NCI-H187 (cell line): ENCODE results near the gene RIN1.
"Not testable (repeated sequence)": the region's sequence is repeated elsewhere in the genome, so short reads cannot be mapped to it uniquely, and the experiment has no call there.

Experiments
- DNase-seq, 2 experiments: peaks; one replicate each; lab custom pipeline; 2025; lab: John Stamatoyannopoulos, UW

RIN1 gene

DNA sequence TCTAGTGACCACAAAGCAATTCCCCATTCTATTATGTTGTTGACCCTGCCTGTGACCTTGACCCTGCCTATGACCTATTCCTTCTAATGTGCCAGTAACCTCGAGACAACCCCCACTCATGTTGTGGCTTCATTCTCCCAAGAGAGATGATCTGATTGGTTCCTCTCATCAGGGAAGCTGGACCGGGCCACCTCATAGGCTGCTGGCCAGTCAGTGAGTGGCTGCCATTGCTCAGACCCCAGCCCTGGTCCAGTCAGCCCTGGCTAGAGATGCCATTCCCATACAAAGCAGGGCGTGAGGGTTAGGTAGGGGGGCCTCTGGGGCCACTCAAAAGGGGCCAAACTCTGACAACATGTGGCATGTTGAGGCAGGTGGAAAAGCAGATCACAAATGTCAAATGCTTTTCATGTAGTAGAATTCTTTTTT, 23.4 kb upstream of the RIN1 start:
- no peak for DNase-seq

DNA sequence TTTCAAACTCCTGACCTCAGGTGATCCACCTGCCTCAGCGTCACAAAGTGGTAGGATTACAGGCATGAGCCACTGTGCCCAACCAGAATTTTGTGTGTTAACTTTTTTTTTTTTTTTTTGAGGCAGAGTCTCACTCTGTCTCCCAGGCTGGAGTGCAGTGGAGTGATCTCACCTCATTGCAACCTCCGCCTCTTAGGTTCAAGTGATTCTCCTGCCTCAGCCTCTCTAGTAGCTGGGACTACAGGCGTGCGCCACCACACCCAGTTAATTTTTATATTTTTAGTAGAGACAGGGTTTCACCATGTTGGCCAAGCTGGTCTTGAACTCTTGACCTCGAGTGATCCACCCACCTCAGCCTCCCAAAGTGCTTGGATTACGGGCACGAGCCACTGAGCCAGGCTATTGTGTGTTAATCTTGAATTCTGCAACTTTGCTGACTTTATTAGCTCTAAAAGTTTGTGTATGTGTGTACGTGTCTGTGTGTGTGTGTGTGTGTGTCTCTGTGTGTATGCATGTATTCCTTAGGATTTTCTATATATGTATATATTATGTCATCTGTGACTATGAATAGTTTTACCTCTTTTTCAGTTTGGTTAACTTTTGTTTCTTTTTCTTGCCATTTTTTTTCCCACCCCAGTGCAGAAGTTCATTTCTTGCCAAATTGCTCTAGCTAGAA, 14.5 kb upstream of the RIN1 start:
- not testable (repeated sequence) for DNase-seq

DNA sequence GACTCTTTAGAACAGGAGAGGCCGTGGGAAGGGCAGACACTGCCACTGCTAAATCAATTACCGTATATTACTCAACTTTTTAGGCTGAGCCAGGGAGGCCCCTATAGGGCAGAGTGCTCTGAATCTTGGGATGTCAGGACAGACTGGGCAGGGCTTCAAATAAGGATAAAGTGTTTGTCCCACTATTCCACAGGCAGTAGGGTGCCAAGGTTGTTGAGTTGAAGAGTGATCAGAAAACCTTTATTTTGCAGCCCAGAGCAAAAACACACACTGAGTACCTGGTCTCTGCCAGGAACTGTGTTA, 12.8 kb upstream of the RIN1 start:
- no peak for DNase-seq

DNA sequence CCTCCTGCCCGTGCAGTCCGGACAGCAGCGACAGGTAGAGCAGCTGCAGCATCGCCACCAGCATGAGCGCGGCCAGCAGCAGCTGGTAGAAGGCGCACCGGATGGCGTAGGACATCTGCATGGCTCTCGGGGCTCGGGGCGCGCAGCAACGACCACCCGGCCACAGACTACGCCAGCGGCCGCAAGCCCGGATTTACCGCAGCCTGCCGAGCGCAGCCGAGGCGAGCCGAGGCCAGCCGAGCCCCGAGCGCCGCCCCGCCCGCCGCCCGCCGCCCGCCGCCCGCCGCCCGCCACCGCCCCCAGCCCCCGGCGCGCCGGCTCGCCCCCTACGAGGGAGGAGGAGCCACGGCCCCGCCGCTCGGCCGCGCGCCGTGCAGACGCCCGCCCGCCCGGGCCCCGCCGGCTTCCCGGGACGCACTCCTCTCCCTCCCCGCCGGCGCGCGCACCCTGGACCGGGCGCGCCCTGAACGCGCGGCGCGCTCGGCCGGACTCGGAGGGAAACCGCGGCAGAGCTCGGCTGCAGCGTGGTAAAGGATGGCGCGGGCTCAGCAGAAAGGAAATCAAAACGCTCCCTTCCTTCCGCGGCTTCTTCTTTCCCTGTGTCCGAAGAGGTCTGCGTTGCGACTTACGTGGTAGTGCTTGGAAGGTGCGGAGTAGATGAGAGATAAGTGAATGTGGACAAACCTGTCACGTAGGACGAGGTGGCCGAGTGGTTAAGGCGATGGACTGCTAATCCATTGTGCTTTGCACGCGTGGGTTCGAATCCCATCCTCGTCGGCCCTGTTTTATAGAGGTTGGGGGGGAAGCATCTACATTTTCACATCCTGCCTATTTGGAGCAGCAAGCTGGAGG, 11.4 kb upstream of the RIN1 start, which contains the start of gene B4GAT1:
Gene B4GAT1 (minus strand): TSS at position 205 of the 852 bp plus-strand sequence. CDS start 84 bp downstream, at position 121.
- DNase-seq: peak; percentile 60 to 74

DNA sequence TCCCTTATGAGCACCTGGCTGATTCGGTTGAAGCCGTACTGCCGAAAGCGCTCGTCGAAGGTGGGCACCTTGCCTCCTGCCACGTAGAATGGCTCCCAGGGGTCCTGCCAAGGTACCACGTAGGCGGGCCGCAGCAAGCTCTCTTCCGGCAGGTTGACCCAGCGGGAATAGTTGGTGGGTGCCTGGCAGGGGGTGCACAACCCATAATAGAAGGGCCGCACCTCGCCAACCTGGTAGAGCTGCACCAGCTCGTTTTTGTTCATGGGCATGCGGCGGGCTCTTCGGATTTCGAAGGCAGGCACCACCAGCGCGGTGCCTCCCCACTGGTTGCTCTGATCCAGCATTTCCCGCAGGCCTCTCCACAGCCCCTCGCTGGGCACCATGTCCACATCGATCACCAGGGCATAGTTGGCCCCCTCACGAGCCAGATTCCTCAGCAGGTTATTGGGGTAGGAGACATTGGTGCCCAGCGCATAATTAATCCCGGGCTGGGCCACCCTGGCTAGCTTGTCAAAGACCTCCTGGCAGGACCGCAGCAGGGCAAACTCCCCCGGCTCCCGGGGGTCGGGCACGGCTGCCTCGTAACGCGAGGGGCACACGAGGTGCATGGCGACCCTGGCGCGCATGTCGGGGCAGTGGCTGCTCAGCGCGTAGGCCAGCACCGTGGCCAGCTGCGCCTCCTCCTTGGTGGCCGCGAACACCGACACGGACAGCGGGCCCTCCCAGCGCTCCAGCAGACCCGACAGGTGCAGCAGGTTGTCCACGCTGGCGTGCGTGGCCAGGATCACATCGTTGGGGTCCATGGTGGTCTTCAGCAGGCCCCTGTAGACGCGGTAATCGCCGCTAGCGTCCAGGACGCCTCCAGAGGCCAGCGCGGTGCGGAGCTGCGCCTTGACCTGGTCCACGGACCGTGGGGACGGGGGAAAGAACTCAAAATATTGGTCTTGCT, 10.5 kb upstream of the RIN1 start:
- DNase-seq: no peak

DNA sequence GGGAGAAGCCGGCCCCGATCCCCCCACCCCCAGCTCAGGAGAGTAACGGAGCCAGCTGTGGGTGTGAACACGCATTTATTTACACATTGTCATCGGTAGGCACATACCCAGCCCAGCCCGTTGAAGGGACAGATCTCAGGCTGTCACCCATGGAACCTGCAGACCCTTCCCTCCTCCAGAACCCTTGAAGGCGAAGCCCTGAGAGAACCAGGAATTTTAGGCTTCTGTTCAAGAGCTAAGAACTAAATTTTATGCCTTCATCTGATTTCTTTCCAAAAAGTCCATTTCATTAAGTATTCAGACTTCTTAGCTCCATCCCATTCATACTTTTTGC, 9.0 kb upstream of the RIN1 start:
- no peak for DNase-seq

DNA sequence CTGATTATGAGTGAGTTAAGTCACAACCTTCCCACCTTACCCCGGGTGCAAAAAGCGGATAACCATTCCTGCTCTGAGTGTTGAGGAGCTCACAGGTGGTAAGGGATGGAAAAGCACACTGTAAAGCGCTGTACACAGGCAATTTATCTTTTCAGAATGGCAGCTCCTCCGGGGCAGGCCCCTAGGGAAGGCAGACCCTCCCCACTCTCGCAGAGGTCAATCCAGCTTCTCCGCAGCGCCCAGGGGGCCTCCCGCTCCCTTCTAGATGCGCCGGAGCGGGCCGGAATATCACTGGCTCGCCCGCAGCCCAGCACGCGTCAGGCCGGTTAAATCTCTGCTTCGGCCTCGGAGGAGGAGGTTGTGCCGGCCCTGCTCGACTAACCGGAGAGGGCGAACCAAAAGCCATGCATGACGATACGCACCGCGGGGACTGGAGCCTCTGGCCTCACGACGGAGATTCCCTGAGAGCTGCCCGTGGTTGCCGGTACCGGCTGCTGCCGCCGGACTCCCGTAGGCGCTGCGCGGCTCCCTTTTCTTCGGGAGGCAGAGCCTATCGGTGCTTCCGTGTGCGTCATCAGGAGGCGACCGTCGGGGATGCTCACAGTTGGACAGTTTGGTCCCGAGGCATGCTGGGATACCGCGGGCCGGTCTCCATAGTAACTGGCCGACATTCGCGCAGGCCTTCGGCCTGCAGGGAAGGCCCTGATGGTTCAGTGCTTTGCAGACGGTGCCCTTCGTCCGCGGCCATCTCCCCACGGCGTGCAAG, 8.5 kb upstream of the RIN1 start, which contains the start of gene BRMS1:
Gene BRMS1 (minus strand): TSS at position 555 of the 766 bp plus-strand sequence. CDS start 2,870 bp downstream, outside the sequence.
- peak; percentile 88 to 93 for DNase-seq

DNA sequence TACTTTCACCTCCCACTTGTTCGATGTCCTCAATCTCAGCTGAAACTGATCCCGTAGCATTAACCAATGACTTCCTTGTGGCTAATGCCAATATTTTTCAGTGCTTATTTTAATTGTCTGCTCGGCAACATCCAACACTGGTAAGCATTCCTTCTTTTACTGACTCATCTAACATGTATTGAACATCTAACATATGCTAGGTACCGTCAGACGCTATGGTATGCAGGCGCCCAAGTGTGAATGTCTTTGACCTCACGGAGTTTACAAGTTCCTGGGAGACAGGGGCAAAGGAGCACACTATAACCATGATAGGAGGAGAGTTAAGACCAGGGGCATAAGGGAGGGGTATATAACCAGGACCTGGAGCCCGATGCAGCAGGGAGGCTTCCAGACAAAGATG, 6.9 kb upstream of the RIN1 start:
- no peak for DNase-seq

DNA sequence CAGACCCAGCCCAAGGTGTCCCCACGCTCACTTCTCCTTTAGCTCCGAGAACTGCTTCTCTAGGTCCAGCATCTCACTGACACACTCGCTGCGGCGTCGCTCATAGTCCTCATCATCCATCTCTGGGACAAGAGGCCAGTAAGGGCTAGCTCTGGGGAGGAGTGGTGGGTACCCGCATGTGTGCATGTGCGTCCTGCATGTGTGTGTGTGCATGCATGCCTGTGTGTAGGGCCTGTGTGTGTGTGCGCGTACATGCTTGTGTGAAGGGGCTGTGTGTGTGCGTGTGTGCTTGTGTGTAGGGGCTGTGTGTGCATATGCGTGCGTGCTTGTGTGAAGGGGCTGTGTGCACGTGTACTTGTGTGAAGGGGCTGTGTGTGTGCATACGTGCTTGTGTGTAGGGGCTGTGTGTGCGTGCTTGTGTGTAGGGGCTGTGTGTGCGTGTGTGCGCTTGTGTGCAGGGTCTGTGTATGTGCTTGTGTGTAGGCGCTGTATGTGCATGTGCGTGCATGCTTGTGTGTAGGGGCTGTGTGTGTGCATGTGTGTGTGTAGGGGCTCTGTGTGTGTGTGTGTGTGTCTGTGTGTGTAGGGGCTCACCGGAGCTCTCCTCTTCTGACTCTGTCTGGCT, 5.4 kb upstream of the RIN1 start:
- DNase-seq: no peak

DNA sequence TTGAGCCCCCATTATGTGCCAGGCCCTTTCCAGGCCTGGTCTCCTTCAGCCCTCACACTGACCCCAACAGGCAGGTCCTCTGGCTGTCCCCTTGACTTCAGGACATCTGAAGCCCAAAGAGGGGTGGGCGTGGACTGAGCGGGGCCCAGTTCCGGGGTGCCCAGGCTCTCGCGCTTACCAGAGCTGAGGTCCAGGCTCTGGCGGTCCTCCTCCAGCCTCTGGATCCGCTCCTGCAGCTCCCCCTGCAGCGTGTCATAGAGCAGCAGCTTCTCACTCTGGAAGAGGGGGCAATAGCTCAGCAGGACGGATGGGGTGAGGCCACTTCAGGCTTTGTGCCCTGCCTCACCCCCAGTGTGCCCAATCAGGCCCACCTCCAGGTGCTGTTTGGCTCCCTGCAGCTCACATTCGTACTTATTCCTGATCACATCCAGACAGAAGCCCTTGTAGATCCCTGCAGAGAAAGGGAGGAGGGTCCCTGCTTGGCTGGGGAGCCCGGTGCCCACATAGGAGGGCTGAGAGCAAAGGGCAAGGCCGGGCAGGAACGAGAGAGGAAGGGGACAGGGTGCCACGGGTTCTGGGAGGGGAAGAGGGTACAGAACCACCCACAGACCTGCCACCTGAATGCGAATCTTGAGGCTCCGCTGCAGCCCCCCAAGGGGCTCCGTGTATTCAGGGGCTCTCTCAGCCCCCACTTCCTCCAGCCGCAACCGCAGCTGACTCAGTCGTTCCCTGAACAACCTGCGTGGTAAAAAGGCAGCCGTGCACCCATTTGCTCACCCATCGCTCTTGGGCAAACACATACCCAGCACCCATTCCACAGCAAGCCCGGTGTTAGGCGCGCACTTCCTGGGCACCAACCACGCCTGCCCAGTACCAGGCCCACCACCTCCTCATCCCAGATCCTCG, 4.6 kb upstream of the RIN1 start:
- DNase-seq: no peak

DNA sequence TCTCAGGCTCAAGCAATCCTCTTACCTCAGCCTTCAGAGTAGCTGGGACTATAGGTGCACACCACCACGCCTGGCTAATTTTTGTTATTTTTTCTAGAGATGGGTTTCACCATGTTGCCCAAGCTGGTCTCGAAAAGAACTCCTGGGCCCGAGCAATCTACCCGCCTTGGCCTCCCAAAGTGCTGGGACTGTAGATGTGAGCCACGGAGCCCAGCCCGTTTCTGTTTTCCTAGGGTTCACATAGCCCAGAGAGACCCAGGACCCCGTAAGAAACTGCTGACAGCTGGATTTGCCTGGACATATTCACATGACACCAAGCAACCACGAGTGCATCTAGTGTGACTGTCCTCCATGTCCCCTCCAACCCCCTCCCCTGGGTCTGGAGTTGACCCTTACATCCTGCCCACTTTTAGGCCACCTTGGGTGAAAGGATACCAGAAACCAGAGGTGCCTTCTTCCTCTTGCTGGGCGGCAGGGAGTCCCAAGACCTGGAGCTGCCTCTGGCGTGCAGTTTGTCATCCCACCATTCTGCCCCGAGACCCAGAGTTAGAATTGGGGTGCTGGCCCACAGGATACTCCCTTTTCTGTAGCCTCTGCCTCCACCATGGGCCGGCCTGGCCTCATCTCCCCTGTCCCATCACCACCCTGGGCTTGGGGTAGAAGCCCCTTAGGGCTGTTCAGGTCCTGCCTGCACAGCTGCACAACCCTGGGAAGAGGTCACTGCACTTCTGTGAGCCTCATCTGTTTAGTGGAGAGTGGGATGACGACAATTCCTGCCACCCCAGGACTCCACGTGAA, 3.7 kb upstream of the RIN1 start:
- no peak for DNase-seq

DNA sequence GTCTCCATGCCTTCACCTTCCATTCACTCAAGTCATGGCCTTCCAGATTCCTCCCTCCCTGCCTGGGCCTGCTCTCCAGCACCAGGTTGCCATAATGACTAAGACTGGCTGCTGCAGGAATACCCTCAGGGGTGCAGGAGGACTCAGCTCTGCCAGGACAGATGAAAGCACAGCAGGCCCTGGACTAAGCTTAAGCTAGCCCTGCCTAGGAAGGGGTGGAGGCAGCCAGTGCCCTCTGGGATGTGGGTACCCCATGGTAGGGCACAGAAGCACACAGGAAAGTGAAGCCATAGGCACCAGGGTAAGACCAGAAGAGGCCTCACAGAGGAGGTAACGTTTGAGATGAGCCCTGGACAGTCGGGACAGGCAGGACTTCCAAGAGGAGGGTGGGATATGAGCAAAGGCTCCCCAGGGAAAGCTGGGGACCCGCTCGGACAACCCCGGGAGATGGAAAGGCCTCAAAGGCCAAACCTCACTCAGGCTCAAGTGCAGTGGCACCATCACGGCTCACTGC, 3.0 kb upstream of the RIN1 start:
- no peak for DNase-seq

DNA sequence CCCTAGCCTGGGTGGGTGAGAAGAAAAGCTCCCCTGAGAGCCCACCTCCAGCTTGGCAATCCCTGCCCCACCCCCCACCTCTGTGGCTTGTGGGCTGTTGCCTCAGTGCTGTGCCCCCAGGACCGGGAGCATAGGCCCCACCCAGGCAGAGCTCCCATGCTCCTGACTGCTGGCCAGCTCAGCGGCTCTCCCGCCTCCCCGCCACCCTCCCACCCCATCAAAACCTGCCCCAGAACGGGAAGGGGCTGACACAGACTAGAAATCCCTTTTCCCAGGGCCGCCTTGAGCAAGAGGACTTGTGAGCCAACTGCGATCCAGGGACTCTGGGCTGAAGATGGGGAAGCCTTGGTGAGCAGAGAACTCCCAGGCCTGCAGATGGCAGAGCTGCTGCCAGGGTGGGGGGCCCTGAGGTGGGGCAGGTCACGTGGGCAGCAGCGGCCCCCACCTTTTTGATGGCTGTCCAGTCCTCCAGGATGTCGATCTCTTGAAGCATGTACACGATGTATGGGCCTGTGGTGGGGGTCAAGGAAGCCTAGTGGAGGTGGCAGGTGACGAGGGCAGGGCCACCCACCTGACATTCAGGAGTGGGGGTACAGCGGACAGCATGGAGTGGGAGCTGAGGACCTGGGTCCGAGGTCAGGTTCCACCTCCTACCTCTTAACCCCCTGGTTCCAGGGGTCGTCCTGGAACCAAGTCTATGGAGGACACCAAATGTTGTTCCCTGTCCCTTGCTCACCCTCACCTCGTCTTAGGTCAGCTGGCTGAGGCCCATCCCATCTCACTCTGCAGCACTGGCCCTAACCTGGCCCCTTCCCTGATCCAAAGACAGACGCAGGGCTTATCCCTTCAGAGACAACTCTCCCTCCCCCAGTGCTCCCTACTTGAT, 2.3 kb upstream of the RIN1 start:
- DNase-seq: no peak

DNA sequence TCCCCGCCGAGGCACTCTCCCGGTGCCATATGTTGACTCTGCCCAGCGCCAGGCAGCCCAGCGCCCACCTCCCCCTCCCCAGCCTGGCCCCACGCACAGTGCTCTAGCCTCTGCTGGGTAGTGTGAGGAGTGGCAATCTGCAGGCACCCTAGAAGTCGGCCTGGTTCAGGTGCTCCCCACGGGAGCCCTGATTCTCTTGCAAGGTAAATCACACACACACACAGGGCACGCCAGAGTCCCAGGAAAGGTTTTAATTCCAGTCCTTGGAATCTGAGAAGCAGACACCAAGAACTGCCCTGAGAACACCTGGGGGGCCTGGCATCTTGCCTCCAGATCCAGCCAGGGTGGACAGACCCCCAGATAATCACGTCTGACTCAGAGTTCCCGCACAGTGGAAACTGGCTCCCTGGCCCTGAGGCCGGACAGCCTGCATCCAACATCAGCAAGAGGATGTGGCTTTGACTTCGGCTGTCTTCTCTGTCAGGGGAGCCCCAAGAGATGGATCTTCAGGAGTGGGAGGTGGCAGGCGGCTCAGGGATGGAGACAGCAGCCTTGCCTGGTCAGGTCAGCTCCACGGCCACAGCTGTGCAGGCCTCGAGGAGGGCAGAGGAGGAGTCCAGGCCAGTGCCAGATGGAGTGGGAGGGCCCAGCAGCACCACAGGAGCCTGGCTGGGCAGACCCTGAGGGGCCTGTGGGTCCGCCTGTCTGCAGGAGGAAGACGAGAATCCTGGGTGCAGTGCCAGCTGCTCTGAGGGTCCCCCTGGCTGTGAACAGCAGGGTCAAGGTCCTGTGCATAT, 1.1 kb upstream of the RIN1 start:
- no peak for DNase-seq

DNA sequence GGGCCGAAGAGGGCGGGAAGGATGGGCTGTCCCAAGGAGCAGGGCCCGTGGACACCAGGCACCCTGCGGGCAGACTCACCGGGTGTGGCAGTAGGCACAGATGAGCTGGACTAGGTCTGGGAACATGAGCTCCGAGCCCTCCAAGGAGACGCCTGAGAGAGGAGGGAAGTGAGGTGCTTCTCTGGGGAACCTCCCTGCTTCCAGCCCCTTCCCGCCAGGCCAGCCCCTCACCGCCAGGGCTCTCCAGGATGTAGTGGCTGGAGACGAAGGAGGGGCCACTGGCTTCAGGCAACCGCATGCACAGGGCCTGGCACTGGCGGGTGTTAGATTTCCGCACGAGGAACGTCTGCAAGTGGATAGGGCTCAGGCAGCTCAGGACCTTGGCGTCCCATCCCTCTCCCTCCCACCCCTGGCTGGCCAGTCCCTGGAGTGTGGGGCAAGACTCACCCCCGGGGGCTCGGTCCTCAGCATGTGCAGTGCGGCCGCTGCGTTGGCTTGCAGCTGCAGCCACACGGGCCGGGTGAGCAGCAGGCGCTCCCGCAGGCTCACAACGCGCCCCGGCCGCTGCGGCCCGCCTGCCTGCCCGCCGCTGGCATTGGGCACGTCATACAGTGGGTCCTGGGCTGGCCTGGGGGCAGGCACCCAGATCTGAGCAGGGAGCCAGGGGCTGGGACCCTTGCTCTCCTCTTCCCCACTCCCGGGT, 552 bp downstream of the RIN1 start:
- DNase-seq: no peak

DNA sequence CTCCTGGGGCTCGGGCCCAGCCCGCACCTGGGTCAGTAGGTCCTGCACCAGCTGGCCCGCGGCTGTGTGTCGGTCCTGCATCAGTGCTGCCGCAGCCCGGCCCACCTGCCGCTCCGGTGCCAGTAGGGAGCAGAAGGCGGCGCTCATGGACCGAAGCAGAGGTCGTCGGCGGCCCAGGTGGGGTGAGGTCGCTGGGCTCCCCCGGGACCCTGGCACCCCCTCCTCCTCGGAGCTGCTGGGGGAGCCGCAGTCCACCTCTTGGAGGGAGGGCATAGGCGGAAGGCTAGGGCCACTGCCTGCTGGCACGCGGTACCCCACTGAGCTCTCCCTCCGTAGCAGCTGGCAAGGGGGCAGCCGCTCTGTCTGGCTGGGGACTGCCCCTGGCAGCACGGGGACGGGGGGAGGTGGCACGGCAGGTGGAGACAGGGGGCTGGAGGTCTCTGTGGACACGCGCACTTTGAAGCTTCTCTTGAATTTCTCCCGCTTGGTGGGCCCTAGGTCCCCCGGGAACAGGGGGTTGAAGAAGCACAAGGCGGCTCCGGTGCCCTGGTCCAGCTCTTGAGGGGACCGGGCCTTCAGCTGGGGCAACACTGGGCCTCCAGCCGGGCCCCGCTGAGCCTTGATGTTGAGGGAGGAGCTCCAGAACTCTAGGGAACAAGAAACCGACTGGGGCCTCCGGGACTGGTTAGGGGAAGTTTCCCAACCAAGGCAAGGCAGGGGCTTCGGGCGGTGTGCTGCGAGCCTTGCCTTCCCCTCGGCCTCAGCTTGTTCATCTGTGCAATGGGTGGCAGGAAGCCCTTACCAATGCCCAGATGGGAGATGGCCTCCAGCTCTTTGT, 1.4 kb downstream of the RIN1 start:
- DNase-seq: no peak
